HCT116 (cell line): ENCODE measurements around the gene TRIM41. TPM values are rescaled to one million over a fixed set of nuclear protein-coding genes. Genes with fewer than 3 reads are reported as not detected.

ENCODE experiments used
- ATAC-seq: fragments of 200-7000 bp; cut with Tn5 transposase; 2 replicates; pipeline ENCODE4 v1.9.1; 2020; ENCODE audit warnings: mild to moderate bottlenecking, moderate library complexity
- BruUV-seq: library from RNA; stranded (reverse); fragments of 400-500 nt; replicated peaks from 2 replicates; lab custom pipeline; 2021; lab: Mats Ljungman, UMichigan
- CTCF ChIA-PET: fragments of 300-600 bp; sonication (Branson Sonifier 250); formaldehyde crosslinking; loops from one replicate; lab custom pipeline; 2021; ENCODE audit warnings: antibody characterized with exemption; lab: Charles Lee
- POLR2A ChIA-PET: fragments of 300-600, 350-600 bp; sonication (Branson Sonifier 250); formaldehyde crosslinking; loops from one replicate; lab custom pipeline; 2021; ENCODE audit warnings: antibody characterized with exemption; lab: Charles Lee
- RAD21 ChIA-PET, 2 experiments: fragments of 300-600 bp; sonication (Branson Sonifier 250); formaldehyde crosslinking; loops; one replicate each; lab custom pipeline; 2023; ENCODE audit warnings: low total read pairs in 2 of 2; ENCODE audit not compliant: uncharacterized antibody in 2 of 2, unreplicated experiment in 2 of 2, low non-redundant PET in 1 of 2; lab: Charles Lee
- DNase-seq: peaks from one replicate; pipeline ENCODE4 v3.0.0-alpha.2; 2010; ENCODE audit warnings: low read depth, low spot score
- H2AFZ ChIP-seq: fragments of 200-600 bp; shearing (Covaris generic), sonication (generic); 2 replicates; pipeline ENCODE4 v1.6.1; 2017; ENCODE audit warnings: low read depth, mixed run types, mixed read lengths, antibody characterized with exemption, low read length; ENCODE audit not compliant: poor library complexity, severe bottlenecking
- H3K27ac ChIP-seq: 2 replicates; pipeline ENCODE4 v1.5.1; 2012; ENCODE audit warnings: low read depth, low read length
- H3K27me3 ChIP-seq: fragments of 200-600 bp; sonication (generic); 2 replicates; pipeline ENCODE4 v1.6.1; 2016; ENCODE audit warnings: mixed run types, low read length, mixed read lengths; ENCODE audit not compliant: insufficient read depth
- H3K36me3 ChIP-seq, 2 experiments: fragments of 200-500 bp in 1 of 2; fragments of 200-600 bp in 1 of 2; sonication (Bioruptor generic) in 1 of 2; sonication (generic) in 1 of 2; 2 replicates each; pipeline versions ENCODE4 v1.5.1 to v1.6.1; 2014 to 2016; ENCODE audit warnings: low read length in 2 of 2, inconsistent platforms in 1 of 2, mixed read lengths in 1 of 2, mixed run types in 1 of 2; ENCODE audit not compliant: insufficient read depth in 2 of 2, control insufficient read depth in 1 of 2
- H3K4me1 ChIP-seq, 2 experiments: fragments of 200-600 bp in 1 of 2; sonication (generic) in 1 of 2; 2 replicates each; pipeline versions ENCODE4 v1.5.1 to v1.6.1; 2012 to 2017; ENCODE audit warnings: low read length in 2 of 2, inconsistent platforms in 1 of 2, mild to moderate bottlenecking in 1 of 2, mixed read lengths in 1 of 2, mixed run types in 1 of 2, moderate library complexity in 1 of 2; ENCODE audit not compliant: insufficient read depth in 2 of 2, control insufficient read depth in 1 of 2
- H3K4me2 ChIP-seq: fragments of 200-600 bp; sonication (generic); 2 replicates; pipeline ENCODE4 v1.6.1; 2017; ENCODE audit warnings: mixed run types, low read length, mixed read lengths
- H3K4me3 ChIP-seq, 2 experiments: fragments of 200-600 bp in 1 of 2; sonication (generic) in 1 of 2; replicated peaks in 1 of 2; 2 replicates each; pipeline ENCODE4 v1.5.1; 2011 to 2016; ENCODE audit warnings: low read length in 2 of 2, control low read depth in 1 of 2, low read depth in 1 of 2, mild to moderate bottlenecking in 1 of 2, mixed read lengths in 1 of 2, mixed run types in 1 of 2
- H3K79me2 ChIP-seq: fragments of 200-600 bp; sonication (generic); 2 replicates; pipeline ENCODE4 v1.6.1; 2017; ENCODE audit warnings: mild to moderate bottlenecking, mixed run types, low read length, moderate library complexity, mixed read lengths; ENCODE audit not compliant: insufficient read depth
- H3K9ac ChIP-seq: fragments of 200-600 bp; sonication (generic); 2 replicates; pipeline ENCODE4 v1.6.1; 2016; ENCODE audit warnings: low read length, mixed read lengths
- H3K9me2 ChIP-seq: fragments of 200-600 bp; sonication (generic), shearing (Covaris generic); 2 replicates; pipeline ENCODE4 v1.6.1; 2017; ENCODE audit warnings: mixed run types, mild to moderate bottlenecking, moderate library complexity; ENCODE audit not compliant: insufficient read depth
- H3K9me3 ChIP-seq, 2 experiments: fragments of 200-500 bp in 1 of 2; fragments of 200-600 bp in 1 of 2; sonication (Bioruptor generic) in 1 of 2; sonication (generic) in 1 of 2; 2 replicates each; pipeline ENCODE4 v1.6.1; 2014 to 2017; ENCODE audit warnings: low read length in 2 of 2, mixed read lengths in 2 of 2, inconsistent platforms in 1 of 2, low read depth in 1 of 2, mild to moderate bottlenecking in 1 of 2, mixed run types in 1 of 2, moderate library complexity in 1 of 2; ENCODE audit not compliant: control insufficient read depth in 1 of 2, insufficient read depth in 1 of 2
- H4K20me1 ChIP-seq: fragments of 200-600 bp; sonication (generic), shearing (Covaris generic); 2 replicates; pipeline ENCODE4 v1.6.1; 2017; ENCODE audit warnings: mixed run types, mild to moderate bottlenecking, moderate library complexity; ENCODE audit not compliant: insufficient read depth
- ATF3 ChIP-seq: IDR thresholded peaks from 2 replicates; pipeline ENCODE4 v1.6.1; 2012
- CBX3 ChIP-seq: IDR thresholded peaks from 2 replicates; pipeline ENCODE4 v1.6.1; 2012; ENCODE audit warnings: low read depth
- CTCF ChIP-seq, 3 experiments: fragments of 200-600 bp in 1 of 3; sonication (generic) in 1 of 3; IDR thresholded peaks in 2 of 3; conservative IDR thresholded peaks in 1 of 3; 2 replicates each; pipeline ENCODE4 v1.5.1; 2012 to 2017; ENCODE audit warnings: low read depth in 2 of 3, low read length in 2 of 3, antibody characterized with exemption in 1 of 3, borderline replicate concordance in 1 of 3, control low read depth in 1 of 3, mild to moderate bottlenecking in 1 of 3, mixed read lengths in 1 of 3, mixed run types in 1 of 3, moderate library complexity in 1 of 3; ENCODE audit not compliant: insufficient read depth in 1 of 3
- EGR1 ChIP-seq: IDR thresholded peaks from 2 replicates; pipeline ENCODE4 v1.6.1; 2012; ENCODE audit warnings: low read depth
- ELF1 ChIP-seq: IDR thresholded peaks from 2 replicates; pipeline ENCODE4 v1.6.1; 2012; ENCODE audit warnings: low read depth, borderline replicate concordance
- EZH2phosphoT487 ChIP-seq: fragments of 200-600 bp; IDR thresholded peaks from 2 replicates; pipeline ENCODE4 v1.6.1; 2018; ENCODE audit warnings: antibody characterized with exemption, borderline replicate concordance
- FOSL1 ChIP-seq: IDR thresholded peaks from 2 replicates; pipeline ENCODE4 v1.6.1; 2012; ENCODE audit warnings: low read depth
- JUND ChIP-seq: IDR thresholded peaks from 2 replicates; pipeline ENCODE4 v1.6.1; 2012
- MAX ChIP-seq: IDR thresholded peaks from 2 replicates; pipeline ENCODE4 v1.6.1; 2012
- POLR2A ChIP-seq: IDR thresholded peaks from 2 replicates; pipeline ENCODE4 v1.7.0; 2011; ENCODE audit warnings: borderline replicate concordance; ENCODE audit not compliant: insufficient read depth, insufficient read length; ENCODE audit errors: extremely low read depth
- POLR2AphosphoS5 ChIP-seq: IDR thresholded peaks from 2 replicates; pipeline ENCODE4 v1.6.1; 2011; ENCODE audit warnings: mild to moderate bottlenecking, low read depth, low read length, moderate library complexity
- RAD21 ChIP-seq: IDR thresholded peaks from 2 replicates; pipeline ENCODE4 v1.6.1; 2012; ENCODE audit warnings: low read depth, mild to moderate bottlenecking
- REST ChIP-seq: IDR thresholded peaks from 2 replicates; pipeline ENCODE4 v1.6.1; 2012; ENCODE audit warnings: low read depth
- SIN3A ChIP-seq: IDR thresholded peaks from 2 replicates; pipeline ENCODE4 v1.6.1; 2012; ENCODE audit warnings: low read depth
- SRF ChIP-seq: IDR thresholded peaks from 2 replicates; pipeline ENCODE4 v1.6.1; 2012; ENCODE audit warnings: low read depth
- TCF7L2 ChIP-seq: IDR thresholded peaks from 2 replicates; pipeline ENCODE4 v1.7.0; 2011; ENCODE audit warnings: borderline replicate concordance, inconsistent platforms; ENCODE audit not compliant: insufficient read depth, insufficient read length; ENCODE audit errors: extremely low read depth
- ZBTB33 ChIP-seq: IDR thresholded peaks from 2 replicates; pipeline ENCODE4 v1.6.1; 2011; ENCODE audit warnings: mild to moderate bottlenecking, low read length, moderate library complexity; ENCODE audit not compliant: insufficient replicate concordance; ENCODE audit errors: extremely low read depth
- ZNF274 ChIP-seq: fragments of 200-500 bp; sonication (Bioruptor generic); IDR thresholded peaks from 2 replicates; pipeline ENCODE4 v1.6.1; 2014; ENCODE audit warnings: mild to moderate bottlenecking, low read depth, low read length, inconsistent platforms
- intact Hi-C: fragments of 100-400 bp; cut with micrococcal nuclease; formaldehyde crosslinking; loops from 2 replicates; pipeline ENCODE4 v1.10.0; 2022
- total RNA-seq: library from RNA; stranded (reverse); gene quantifications from one replicate; pipeline ENCODE4 v1.2.1, GENCODE V29; 2021; ENCODE audit not compliant: unreplicated experiment

The TRIM41 gene
- total RNA-seq, 1 experiment from 2014 or later: 51.8 TPM

- Histone ChIP-seq H3K36me3 (peaks cover 11 to 14% of the 10 kb centered on the region in 2 experiments; a peak in 3 of 4 replicates), H2AFZ (no peak overlapping the region), H3K4me3 (no peak overlapping the region), H3K4me1 (peaks cover 1 to 2% of the 10 kb centered on the region in 2 experiments; a peak in 3 of 4 replicates), H3K79me2 (peaks cover 29% of the 10 kb centered on the region), H4K20me1 (no peaks in the 10 kb centered on the region), H3K9me2 (no peaks in the 10 kb centered on the region), H3K27me3 (no peaks in the 10 kb centered on the region), H3K9ac (no peak overlapping the region), H3K4me2 (no peak overlapping the region), H3K9me3 (no peaks in the 10 kb centered on the region), H3K27ac (no peak overlapping the region)
- TF ChIP-seq RAD21: no peak
- TF ChIP-seq MAX: no peak
- TF ChIP-seq FOSL1: no peak
- no peak for TF ChIP-seq REST
- TF ChIP-seq EGR1: no peak
- no peak for TF ChIP-seq CBX3
- TF ChIP-seq SIN3A: no peak
- no peak for TF ChIP-seq EZH2phosphoT487
- TF ChIP-seq POLR2AphosphoS5: no peak
- TF ChIP-seq JUND: no peak
- TF ChIP-seq ZBTB33: no peak
- TF ChIP-seq ATF3: no peak
- TF ChIP-seq ZNF274: no peak
- no peak for TF ChIP-seq TCF7L2
- TF ChIP-seq CTCF (IDR thresholded peaks at IDR 0.05 in 2 of 3, conservative IDR thresholded peaks at IDR 0.05 in 1 of 3; ENCODE audit: borderline replicate concordance in 1 of 3, insufficient read depth in 1 of 3, low read depth in 2 of 3, low read length in 2 of 3): no peak
- TF ChIP-seq POLR2A: no peak
- TF ChIP-seq ELF1: no peak
- no peak for TF ChIP-seq SRF
- no peak for DNase-seq
- BruUV-seq: no TSS peak
- RAD21 ChIA-PET: no interaction called here
- intact Hi-C loops: no loop called here
- no peak for ATAC-seq
- CTCF ChIA-PET: no interaction called here
- POLR2A ChIA-PET: no interaction called here
Observed at GRCh38 chr5:181229996-181230395, 6.9 kb downstream of the TRIM41 start.
